Adrenal gland (tissue), 5 donors: Measurements from ENCODE around the gene FGF12.

Experiments used
- POLR2A ChIP-seq, 2 donors: fragments of 450-650 bp; IDR thresholded peaks; one replicate each; pipeline ENCODE4 v1.6.1; 2017; ENCODE audit warnings: antibody characterized with exemption in 2 of 2, mild to moderate bottlenecking in 2 of 2, moderate library complexity in 1 of 2
- TF ChIP-seq, protein P1 (sequence below), 6 experiments: fragments of 450-650 bp in 4 of 6; fragments of 200-600 bp in 2 of 6; sonication (generic) in 1 of 6; IDR thresholded peaks; 1 replicate in 5 of 6; 2 replicates in 1 of 6; pipeline versions ENCODE4 v1.5.1 to v1.8.0; 2016 to 2021; ENCODE audit warnings: antibody characterized with exemption in 6 of 6, mild to moderate bottlenecking in 2 of 6, moderate library complexity in 1 of 6
- donor health status: DM: no; HTN: no; CAD: no.

DNA sequence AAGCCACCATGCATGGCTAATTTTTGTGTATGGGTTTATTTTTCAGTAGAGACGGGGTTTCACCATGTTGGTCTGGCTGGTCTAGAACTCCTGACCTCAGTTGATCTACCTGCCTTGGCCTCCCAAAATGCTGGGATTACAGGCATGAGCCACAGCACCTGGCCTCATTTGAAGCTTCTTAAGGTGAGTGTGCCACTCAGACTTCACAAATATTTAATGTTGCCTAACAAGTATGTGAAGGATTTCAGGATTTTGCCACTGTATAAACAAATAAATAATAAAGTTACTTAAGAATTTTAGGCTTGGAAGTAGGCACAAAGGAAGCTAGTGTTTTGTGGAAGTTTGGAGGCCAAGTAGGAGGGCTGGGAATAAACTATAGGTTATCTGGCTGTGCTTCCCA is 73.5 kb downstream of the FGF12 start:
- TF ChIP-seq, protein P1, sequence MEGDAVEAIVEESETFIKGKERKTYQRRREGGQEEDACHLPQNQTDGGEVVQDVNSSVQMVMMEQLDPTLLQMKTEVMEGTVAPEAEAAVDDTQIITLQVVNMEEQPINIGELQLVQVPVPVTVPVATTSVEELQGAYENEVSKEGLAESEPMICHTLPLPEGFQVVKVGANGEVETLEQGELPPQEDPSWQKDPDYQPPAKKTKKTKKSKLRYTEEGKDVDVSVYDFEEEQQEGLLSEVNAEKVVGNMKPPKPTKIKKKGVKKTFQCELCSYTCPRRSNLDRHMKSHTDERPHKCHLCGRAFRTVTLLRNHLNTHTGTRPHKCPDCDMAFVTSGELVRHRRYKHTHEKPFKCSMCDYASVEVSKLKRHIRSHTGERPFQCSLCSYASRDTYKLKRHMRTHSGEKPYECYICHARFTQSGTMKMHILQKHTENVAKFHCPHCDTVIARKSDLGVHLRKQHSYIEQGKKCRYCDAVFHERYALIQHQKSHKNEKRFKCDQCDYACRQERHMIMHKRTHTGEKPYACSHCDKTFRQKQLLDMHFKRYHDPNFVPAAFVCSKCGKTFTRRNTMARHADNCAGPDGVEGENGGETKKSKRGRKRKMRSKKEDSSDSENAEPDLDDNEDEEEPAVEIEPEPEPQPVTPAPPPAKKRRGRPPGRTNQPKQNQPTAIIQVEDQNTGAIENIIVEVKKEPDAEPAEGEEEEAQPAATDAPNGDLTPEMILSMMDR (IDR thresholded peaks at IDR 0.05): no peak
- no peak for TF ChIP-seq POLR2A (IDR thresholded peaks at IDR 0.05)
